ENCODE results near the gene CFAP299.

CFAP299 gene

DNA sequence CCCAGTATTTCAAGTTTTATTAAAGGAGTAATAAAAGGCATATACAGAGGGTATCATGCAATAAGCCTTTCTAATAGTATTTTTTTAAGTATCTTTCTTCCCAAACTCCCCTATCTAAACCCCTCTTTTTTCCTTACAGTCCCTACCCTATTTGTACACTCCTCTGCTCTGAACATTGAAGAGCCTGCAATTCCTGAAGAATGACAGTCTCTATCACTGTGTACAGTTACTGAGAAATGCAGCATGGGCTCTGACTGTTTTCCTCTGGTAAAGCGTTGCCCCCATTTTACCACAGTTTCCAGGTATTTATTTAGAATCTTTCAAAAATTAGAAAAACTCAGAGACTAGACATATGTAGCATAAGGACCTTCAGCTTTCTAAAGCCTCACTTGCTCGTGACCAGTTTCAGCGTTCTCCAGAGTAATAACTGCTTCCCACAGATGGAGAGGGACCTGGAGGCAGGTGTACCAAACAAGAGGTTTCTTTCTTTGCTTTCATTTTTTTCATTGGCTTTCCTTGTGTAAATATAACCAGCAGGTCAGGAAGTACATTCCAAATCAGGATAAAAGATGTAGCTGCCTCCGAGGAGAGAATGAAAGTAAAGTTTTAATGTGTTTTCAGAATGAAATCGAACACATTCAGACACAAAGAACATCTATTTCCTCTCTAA, 230.8 kb downstream of the CFAP299 start:
- no peak overlapping the region for H3K4me3 ChIP-seq (ENCODE audit: low read depth, low read length)
- TF ChIP-seq, protein P1, sequence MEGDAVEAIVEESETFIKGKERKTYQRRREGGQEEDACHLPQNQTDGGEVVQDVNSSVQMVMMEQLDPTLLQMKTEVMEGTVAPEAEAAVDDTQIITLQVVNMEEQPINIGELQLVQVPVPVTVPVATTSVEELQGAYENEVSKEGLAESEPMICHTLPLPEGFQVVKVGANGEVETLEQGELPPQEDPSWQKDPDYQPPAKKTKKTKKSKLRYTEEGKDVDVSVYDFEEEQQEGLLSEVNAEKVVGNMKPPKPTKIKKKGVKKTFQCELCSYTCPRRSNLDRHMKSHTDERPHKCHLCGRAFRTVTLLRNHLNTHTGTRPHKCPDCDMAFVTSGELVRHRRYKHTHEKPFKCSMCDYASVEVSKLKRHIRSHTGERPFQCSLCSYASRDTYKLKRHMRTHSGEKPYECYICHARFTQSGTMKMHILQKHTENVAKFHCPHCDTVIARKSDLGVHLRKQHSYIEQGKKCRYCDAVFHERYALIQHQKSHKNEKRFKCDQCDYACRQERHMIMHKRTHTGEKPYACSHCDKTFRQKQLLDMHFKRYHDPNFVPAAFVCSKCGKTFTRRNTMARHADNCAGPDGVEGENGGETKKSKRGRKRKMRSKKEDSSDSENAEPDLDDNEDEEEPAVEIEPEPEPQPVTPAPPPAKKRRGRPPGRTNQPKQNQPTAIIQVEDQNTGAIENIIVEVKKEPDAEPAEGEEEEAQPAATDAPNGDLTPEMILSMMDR (IDR thresholded peaks at IDR 0.05; ENCODE audit: borderline replicate concordance, insufficient read depth, low read depth, low read length) = no peak

GRCh38 chr4:80568891-80569290, 233.4 kb downstream of the CFAP299 start:
- no peak overlapping the region for H3K4me3 ChIP-seq (ENCODE audit: low read depth, low read length)
- TF ChIP-seq, protein P1 (IDR thresholded peaks at IDR 0.05; ENCODE audit: borderline replicate concordance, insufficient read depth, low read depth, low read length) = no peak

GRCh38 chr4:80576796-80577195, 241.3 kb downstream of the CFAP299 start:
- TF ChIP-seq, protein P1 (IDR thresholded peaks at IDR 0.05; ENCODE audit: borderline replicate concordance, insufficient read depth, low read depth, low read length) = no peak
- H3K4me3 ChIP-seq (ENCODE audit: low read depth, low read length) = no peak overlapping the region

DNA sequence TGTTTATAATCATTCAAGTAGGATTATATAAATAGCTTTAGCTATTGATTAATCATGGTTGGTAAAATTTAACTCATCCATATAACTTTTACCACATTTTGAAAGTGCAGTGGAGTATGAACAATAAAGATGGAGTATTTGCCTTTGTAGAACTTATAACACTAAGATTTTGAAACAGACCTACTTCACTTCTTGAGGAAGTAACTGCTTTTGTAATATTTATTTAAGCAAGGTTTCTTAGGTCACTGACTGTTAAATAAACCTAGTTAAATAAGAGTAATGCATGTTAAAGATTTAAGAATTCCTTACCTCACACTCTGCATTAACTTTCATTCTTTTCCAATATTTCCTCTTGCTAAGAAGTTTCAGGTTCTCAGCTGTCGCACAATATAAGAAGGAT, 242.5 kb downstream of the CFAP299 start:
- H3K4me3 ChIP-seq (ENCODE audit: low read depth, low read length) = no peak overlapping the region
- TF ChIP-seq, protein P1 (IDR thresholded peaks at IDR 0.05; ENCODE audit: borderline replicate concordance, insufficient read depth, low read depth, low read length) = no peak

GRCh38 chr4:80585542-80585941, 250.0 kb downstream of the CFAP299 start:
- TF ChIP-seq, protein P1 (IDR thresholded peaks at IDR 0.05; ENCODE audit: borderline replicate concordance, insufficient read depth, low read depth, low read length) = no peak

GRCh38 chr4:80586716-80587115, 251.2 kb downstream of the CFAP299 start:
- TF ChIP-seq, protein P1 (IDR thresholded peaks at IDR 0.05; ENCODE audit: borderline replicate concordance, insufficient read depth, low read depth, low read length) = no peak
- H3K4me3 ChIP-seq (ENCODE audit: low read depth, low read length) = no peak overlapping the region

More at GRCh38 chr4:80585542-80585941, 250.0 kb downstream of the CFAP299 start:
- no peak overlapping the region for H3K4me3 ChIP-seq (ENCODE audit: low read depth, low read length)

DNA sequence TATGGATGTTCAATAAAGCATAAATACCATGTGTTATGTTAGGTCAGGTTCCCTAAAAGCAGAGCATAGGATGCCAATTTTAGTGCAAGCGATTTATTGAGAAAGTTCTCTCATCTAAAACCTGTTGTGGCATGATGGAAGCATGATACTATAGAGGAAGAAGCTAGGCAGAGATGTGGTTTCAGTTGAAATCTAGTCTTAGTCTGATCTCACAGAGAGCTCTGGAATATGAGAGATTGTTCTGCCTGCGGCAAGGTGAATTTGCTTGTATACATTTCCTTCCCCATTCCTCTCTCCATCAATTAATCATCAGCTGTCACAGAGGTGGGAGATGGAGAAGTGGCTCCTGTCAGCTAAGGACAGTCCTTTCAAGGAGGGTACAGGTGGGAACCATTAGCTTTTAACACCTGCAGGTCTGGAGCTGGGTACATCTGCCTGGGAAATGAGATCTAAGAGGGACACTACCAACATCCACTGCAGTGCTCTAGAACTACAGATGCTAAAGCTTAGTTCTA, 252.4 kb downstream of the CFAP299 start:
- no peak overlapping the region for H3K4me3 ChIP-seq (ENCODE audit: low read depth, low read length)
- TF ChIP-seq, protein P1 (IDR thresholded peaks at IDR 0.05; ENCODE audit: borderline replicate concordance, insufficient read depth, low read depth, low read length) = no peak
